IMR-90 (cell line): ENCODE results near the gene LRCH3. TPM values are rescaled to one million over a fixed set of nuclear protein-coding genes. Genes with fewer than 3 reads are reported as not detected.

Experiments used
- ATAC-seq: fragments of 200-7000 bp; cut with Tn5 transposase; 2 replicates; pipeline ENCODE4 v1.9.1; 2020; ENCODE audit warnings: low read depth, mild to moderate bottlenecking, moderate library complexity
- BruUV-seq: library from RNA; stranded (reverse); fragments of 400-500 nt; replicated peaks from 2 replicates; lab custom pipeline; 2021; lab: Mats Ljungman, UMichigan
- CTCF ChIA-PET: fragments of 300-600 bp; formaldehyde crosslinking; extraction: SDS; loops from one replicate; lab custom pipeline; 2021; ENCODE audit warnings: antibody characterized with exemption; lab: Yijun Ruan, JAX
- POLR2A ChIA-PET: fragments of 300-600 bp; sonication (Branson Sonifier 250); formaldehyde crosslinking; loops from one replicate; lab custom pipeline; 2022; ENCODE audit warnings: antibody characterized with exemption; ENCODE audit not compliant: unreplicated experiment; lab: Charles Lee
- DNase-seq: peaks from one replicate; pipeline ENCODE4 v3.0.0; 2013
- H2AFZ ChIP-seq: replicated peaks from 2 replicates; pipeline ENCODE3; 2013; ENCODE audit warnings: low read length, mild to moderate bottlenecking; ENCODE audit not compliant: poor library complexity
- H2AK5ac ChIP-seq: 2 replicates; pipeline ENCODE4 v1.6.1; 2013; ENCODE audit warnings: low read depth, low read length, inconsistent platforms
- H2AK9ac ChIP-seq: replicated peaks from 2 replicates; pipeline ENCODE3; 2013; ENCODE audit warnings: mild to moderate bottlenecking, low read depth, low read length, moderate library complexity; ENCODE audit not compliant: poor library complexity
- H2BK120ac ChIP-seq: 2 replicates; pipeline ENCODE4 v1.6.1; 2013; ENCODE audit warnings: low read depth, low read length, inconsistent platforms
- H2BK15ac ChIP-seq: 3 replicates; pipeline ENCODE4 v1.6.1; 2013; ENCODE audit warnings: low read depth, low read length, inconsistent platforms
- H2BK20ac ChIP-seq: 2 replicates; pipeline ENCODE4 v1.6.1; 2013; ENCODE audit warnings: low read depth, mild to moderate bottlenecking, inconsistent platforms, low read length, moderate library complexity
- H2BK5ac ChIP-seq: 2 replicates; pipeline ENCODE4 v1.6.1; 2013; ENCODE audit warnings: mild to moderate bottlenecking, low read depth, low read length, inconsistent platforms; ENCODE audit not compliant: poor library complexity, severe bottlenecking
- H3K14ac ChIP-seq: replicated peaks from 2 replicates; pipeline ENCODE4 v1.6.1; 2013; ENCODE audit warnings: low read depth, low read length, inconsistent platforms
- H3K18ac ChIP-seq: 2 replicates; pipeline ENCODE4 v1.6.1; 2013; ENCODE audit warnings: low read depth, low read length, control low read depth
- H3K23ac ChIP-seq: 2 replicates; pipeline ENCODE4 v1.6.1; 2013; ENCODE audit warnings: low read depth, low read length, inconsistent platforms
- H3K27ac ChIP-seq: 2 replicates; pipeline ENCODE4 v1.5.1; 2013; ENCODE audit warnings: mild to moderate bottlenecking, control low read depth, low read length; ENCODE audit not compliant: insufficient read depth
- H3K27me3 ChIP-seq: 2 replicates; pipeline ENCODE4 v1.6.1; 2013; ENCODE audit warnings: low read length; ENCODE audit not compliant: control insufficient read depth, insufficient read depth
- H3K36me3 ChIP-seq: 2 replicates; pipeline ENCODE4 v1.6.1; 2013; ENCODE audit warnings: low read length, mixed read lengths; ENCODE audit not compliant: control insufficient read depth, insufficient read depth
- H3K4ac ChIP-seq: 2 replicates; pipeline ENCODE4 v1.6.1; 2013; ENCODE audit warnings: low read depth, low read length, inconsistent platforms
- H3K4me1 ChIP-seq: 2 replicates; pipeline ENCODE4 v1.6.1; 2013; ENCODE audit warnings: low read length, mixed read lengths; ENCODE audit not compliant: control insufficient read depth, insufficient read depth
- H3K4me2 ChIP-seq: 2 replicates; pipeline ENCODE4 v1.6.1; 2013; ENCODE audit warnings: low read depth, mild to moderate bottlenecking, control low read depth, low read length, moderate library complexity
- H3K4me3 ChIP-seq: 2 replicates; pipeline ENCODE4 v1.5.1; 2013; ENCODE audit warnings: low read depth, mild to moderate bottlenecking, control low read depth, low read length, moderate library complexity; ENCODE audit not compliant: insufficient read depth
- H3K56ac ChIP-seq: 2 replicates; pipeline ENCODE4 v1.6.1; 2013; ENCODE audit warnings: low read length, inconsistent platforms; ENCODE audit not compliant: insufficient read depth; ENCODE audit errors: extremely low read depth
- H3K79me1 ChIP-seq, 2 experiments: 2 replicates each; pipeline ENCODE4 v1.6.1; 2013; ENCODE audit warnings: low read length in 2 of 2, inconsistent platforms in 1 of 2, low read depth in 1 of 2
- H3K9ac ChIP-seq: 2 replicates; pipeline ENCODE4 v1.6.1; 2013; ENCODE audit warnings: low read depth, low read length, control low read depth
- H3K9me1 ChIP-seq: 2 replicates; pipeline ENCODE4 v1.6.1; 2013; ENCODE audit warnings: low read length, inconsistent platforms; ENCODE audit not compliant: insufficient read depth
- H3K9me3 ChIP-seq: 2 replicates; pipeline ENCODE4 v1.6.1; 2013; ENCODE audit warnings: low read length; ENCODE audit not compliant: control insufficient read depth, insufficient read depth
- H4K20me1 ChIP-seq: 2 replicates; pipeline ENCODE4 v1.6.1; 2013; ENCODE audit warnings: low read length, inconsistent platforms; ENCODE audit not compliant: insufficient read depth
- H4K5ac ChIP-seq: 2 replicates; pipeline ENCODE4 v1.6.1; 2013; ENCODE audit warnings: mild to moderate bottlenecking, low read depth, low read length, control low read depth
- H4K8ac ChIP-seq, 2 experiments: 2 replicates each; pipeline ENCODE4 v1.6.1; 2013; ENCODE audit warnings: low read depth in 2 of 2, low read length in 2 of 2, control low read depth in 1 of 2, inconsistent platforms in 1 of 2
- H4K91ac ChIP-seq: 2 replicates; pipeline ENCODE4 v1.6.1; 2013; ENCODE audit warnings: low read depth, low read length, inconsistent platforms; ENCODE audit not compliant: insufficient read depth
- BHLHE40 ChIP-seq: fragments of 150-350 bp; IDR thresholded peaks from 2 replicates; pipeline ENCODE4 v1.6.1; 2016; ENCODE audit warnings: mild to moderate bottlenecking, low read depth, low read length
- CEBPB ChIP-seq: IDR thresholded peaks from 2 replicates; pipeline ENCODE4 v1.6.1; 2012; ENCODE audit warnings: low read depth, low read length, improper control_type of control experiment
- CHD1 ChIP-seq: IDR thresholded peaks from 2 replicates; pipeline ENCODE4 v1.6.1; 2012; ENCODE audit warnings: low read depth, low read length, improper control_type of control experiment
- FOS ChIP-seq: fragments of 150-350 bp; IDR thresholded peaks from 2 replicates; pipeline ENCODE4 v1.6.1; 2016; ENCODE audit warnings: low read depth, low read length
- MAFK ChIP-seq: IDR thresholded peaks from 2 replicates; pipeline ENCODE4 v1.6.1; 2012; ENCODE audit warnings: low read depth, low read length, improper control_type of control experiment
- MAZ ChIP-seq: IDR thresholded peaks from 2 replicates; pipeline ENCODE4 v1.6.1; 2012; ENCODE audit warnings: low read depth, mild to moderate bottlenecking, low read length, improper control_type of control experiment, moderate library complexity, borderline replicate concordance
- MXI1 ChIP-seq: IDR thresholded peaks from 2 replicates; pipeline ENCODE4 v1.6.1; 2012; ENCODE audit warnings: low read depth, mild to moderate bottlenecking, low read length, moderate library complexity, borderline replicate concordance
- NFE2L2 ChIP-seq: fragments of 150-350 bp; IDR thresholded peaks from 2 replicates; pipeline ENCODE4 v1.6.1; 2016; ENCODE audit warnings: low read depth, mild to moderate bottlenecking, low read length
- POLR2A ChIP-seq: IDR thresholded peaks from 2 replicates; pipeline ENCODE4 v1.6.1; 2012; ENCODE audit warnings: mild to moderate bottlenecking, low read depth, low read length
- RAD21 ChIP-seq: IDR thresholded peaks from 2 replicates; pipeline ENCODE4 v1.6.1; 2012; ENCODE audit warnings: low read length, improper control_type of control experiment
- RCOR1 ChIP-seq: IDR thresholded peaks from 2 replicates; pipeline ENCODE4 v1.6.1; 2012; ENCODE audit warnings: mild to moderate bottlenecking, low read length, improper control_type of control experiment; ENCODE audit not compliant: insufficient replicate concordance
- RFX5 ChIP-seq: IDR thresholded peaks from 2 replicates; pipeline ENCODE4 v1.8.0; 2012; ENCODE audit warnings: low read depth, mild to moderate bottlenecking, low read length, moderate library complexity
- SMC3 ChIP-seq: fragments of 150-350 bp; IDR thresholded peaks from 2 replicates; pipeline ENCODE4 v1.6.1; 2016; ENCODE audit warnings: low read depth, mild to moderate bottlenecking, antibody characterized with exemption, low read length, moderate library complexity
- WGBS, 2 experiments: methylation state at CpG; one replicate each; pipeline versions ENCODE4 v1.1.5 to v1.1.7; 2013; ENCODE audit warnings: missing lambda C conversion rate in 2 of 2; ENCODE audit not compliant: insufficient read length in 1 of 2; ENCODE audit errors: extremely low coverage in 2 of 2; 5-methylcytosine and 5-hydroxymethylcytosine counted together
- dilution Hi-C: fragments of 300-500 bp; cut with HindIII; formaldehyde crosslinking; loops from one replicate; pipeline ENCODE4 v1.14.3; 2018; ENCODE audit warnings: low sequenced_read_pairs; ENCODE audit not compliant: unreplicated experiment
- in situ Hi-C: fragments of 300-500 bp; cut with MboI; formaldehyde crosslinking; loops from 3 replicates; pipeline ENCODE4 v1.14.3; 2019; ENCODE audit warnings: low sequenced_read_pairs, inconsistent platforms, mixed read lengths
- intact Hi-C: fragments of 100-400 bp; cut with micrococcal nuclease; formaldehyde crosslinking; loops from 2 replicates; pipeline ENCODE4 v1.10.0; 2022
- polyA plus RNA-seq, 3 experiments: library from polyadenylated mRNA; depleted of rRNA; stranded (reverse); fragments of >200 nt; gene quantifications; 2 replicates each; pipeline ENCODE4 v1.2.3, GENCODE V29; 2012; ENCODE audit warnings: low replicate concordance in 1 of 3
- total RNA-seq: library from RNA; depleted of rRNA; stranded (reverse); fragments of >200 nt; gene quantifications from 2 replicates; pipeline ENCODE4 v1.2.3, GENCODE V29; 2012
- TF ChIP-seq, protein P1 (sequence below): fragments of 150-350 bp; IDR thresholded peaks from 2 replicates; pipeline ENCODE4 v1.6.1; 2016; ENCODE audit warnings: low read depth, mild to moderate bottlenecking, low read length, moderate library complexity, borderline replicate concordance
- TF ChIP-seq, protein P2 (sequence below): conservative IDR thresholded peaks from 2 replicates; pipeline ENCODE4 v1.5.1; 2012; ENCODE audit warnings: mild to moderate bottlenecking, low read depth, low read length, improper control_type of control experiment
- TF ChIP-seq, protein P3 (sequence below): fragments of 150-350 bp; IDR thresholded peaks from 2 replicates; pipeline ENCODE4 v1.6.1; 2017; ENCODE audit warnings: mild to moderate bottlenecking, antibody characterized with exemption, low read length, low read depth

Gene LRCH3
- total and polyA plus RNA-seq, 2 of the 4 experiments (the other 2 are of a cell fraction) = 28.5 to 40.5 TPM

DNA sequence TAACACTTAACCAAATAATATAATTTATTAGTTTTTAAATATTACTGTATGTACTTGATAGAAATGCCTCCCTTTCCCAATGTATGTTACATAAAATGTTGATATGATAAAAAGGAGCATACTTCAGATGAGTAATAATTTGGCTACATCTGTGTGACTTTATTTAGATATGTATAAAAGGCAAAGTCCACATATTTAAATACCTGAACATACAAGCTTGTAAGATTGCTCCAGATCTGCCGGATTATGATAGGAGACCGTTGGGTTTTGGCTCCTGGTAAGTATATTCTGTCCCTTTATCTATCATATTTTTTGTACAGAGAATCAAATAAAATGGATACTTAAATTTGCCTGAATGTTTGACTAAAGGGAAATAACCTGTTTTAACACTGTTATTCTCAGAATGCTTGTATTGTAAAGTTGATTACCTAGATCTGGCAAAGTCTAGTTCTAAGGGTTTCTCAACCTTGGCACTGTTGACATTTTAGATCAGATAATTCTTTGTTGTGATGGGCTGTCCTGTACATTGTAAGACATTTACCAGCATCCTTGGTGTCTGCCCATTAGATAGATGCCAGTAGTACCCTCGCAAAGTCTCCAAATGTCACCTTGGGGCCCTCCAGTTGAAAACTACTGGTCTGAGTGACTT, 38.5 kb downstream of the LRCH3 start:
- H2BK15ac ChIP-seq = no peak overlapping the region
- H2BK120ac ChIP-seq = no peak overlapping the region
- intact Hi-C loops = no loop called here
- TF ChIP-seq NFE2L2 (no peak), CHD1 (no peak), MXI1 (no peak), POLR2A (no peak), MAFK (no peak), FOS (no peak), RAD21 (no peak), CEBPB (no peak), SMC3 (no peak), BHLHE40 (no peak), MAZ (no peak), RCOR1 (no peak), RFX5 (no peak)
- TF ChIP-seq, protein P1, sequence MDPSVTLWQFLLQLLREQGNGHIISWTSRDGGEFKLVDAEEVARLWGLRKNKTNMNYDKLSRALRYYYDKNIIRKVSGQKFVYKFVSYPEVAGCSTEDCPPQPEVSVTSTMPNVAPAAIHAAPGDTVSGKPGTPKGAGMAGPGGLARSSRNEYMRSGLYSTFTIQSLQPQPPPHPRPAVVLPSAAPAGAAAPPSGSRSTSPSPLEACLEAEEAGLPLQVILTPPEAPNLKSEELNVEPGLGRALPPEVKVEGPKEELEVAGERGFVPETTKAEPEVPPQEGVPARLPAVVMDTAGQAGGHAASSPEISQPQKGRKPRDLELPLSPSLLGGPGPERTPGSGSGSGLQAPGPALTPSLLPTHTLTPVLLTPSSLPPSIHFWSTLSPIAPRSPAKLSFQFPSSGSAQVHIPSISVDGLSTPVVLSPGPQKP = no peak
- TF ChIP-seq, protein P2, sequence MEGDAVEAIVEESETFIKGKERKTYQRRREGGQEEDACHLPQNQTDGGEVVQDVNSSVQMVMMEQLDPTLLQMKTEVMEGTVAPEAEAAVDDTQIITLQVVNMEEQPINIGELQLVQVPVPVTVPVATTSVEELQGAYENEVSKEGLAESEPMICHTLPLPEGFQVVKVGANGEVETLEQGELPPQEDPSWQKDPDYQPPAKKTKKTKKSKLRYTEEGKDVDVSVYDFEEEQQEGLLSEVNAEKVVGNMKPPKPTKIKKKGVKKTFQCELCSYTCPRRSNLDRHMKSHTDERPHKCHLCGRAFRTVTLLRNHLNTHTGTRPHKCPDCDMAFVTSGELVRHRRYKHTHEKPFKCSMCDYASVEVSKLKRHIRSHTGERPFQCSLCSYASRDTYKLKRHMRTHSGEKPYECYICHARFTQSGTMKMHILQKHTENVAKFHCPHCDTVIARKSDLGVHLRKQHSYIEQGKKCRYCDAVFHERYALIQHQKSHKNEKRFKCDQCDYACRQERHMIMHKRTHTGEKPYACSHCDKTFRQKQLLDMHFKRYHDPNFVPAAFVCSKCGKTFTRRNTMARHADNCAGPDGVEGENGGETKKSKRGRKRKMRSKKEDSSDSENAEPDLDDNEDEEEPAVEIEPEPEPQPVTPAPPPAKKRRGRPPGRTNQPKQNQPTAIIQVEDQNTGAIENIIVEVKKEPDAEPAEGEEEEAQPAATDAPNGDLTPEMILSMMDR = no peak
- TF ChIP-seq, protein P3, sequence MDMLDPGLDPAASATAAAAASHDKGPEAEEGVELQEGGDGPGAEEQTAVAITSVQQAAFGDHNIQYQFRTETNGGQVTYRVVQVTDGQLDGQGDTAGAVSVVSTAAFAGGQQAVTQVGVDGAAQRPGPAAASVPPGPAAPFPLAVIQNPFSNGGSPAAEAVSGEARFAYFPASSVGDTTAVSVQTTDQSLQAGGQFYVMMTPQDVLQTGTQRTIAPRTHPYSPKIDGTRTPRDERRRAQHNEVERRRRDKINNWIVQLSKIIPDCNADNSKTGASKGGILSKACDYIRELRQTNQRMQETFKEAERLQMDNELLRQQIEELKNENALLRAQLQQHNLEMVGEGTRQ = no peak
- H4K5ac ChIP-seq = no peak overlapping the region
- H2BK5ac ChIP-seq = no peak overlapping the region
- dilution Hi-C loops = no loop called here
- DNase-seq = no peak
- no peak overlapping the region for H4K91ac ChIP-seq
- POLR2A ChIA-PET = no interaction called here
- H3K4me2 ChIP-seq = no peak overlapping the region
- H3K9me3 ChIP-seq = no peaks in the 10 kb centered on the region
- no peak overlapping the region for H3K9ac ChIP-seq
- CTCF ChIA-PET = no interaction called here
- H3K79me1 ChIP-seq = peaks cover 18 to 31% of the 10 kb centered on the region in 2 experiments
- peaks cover 24% of the 10 kb centered on the region for H3K36me3 ChIP-seq
- H2BK20ac ChIP-seq = no peak overlapping the region
- WGBS, 2 experiments = 100% methylated on average over 1 of the region's 3 CpGs; no CpG with 5 or more reads in 1 of the 2 experiments
- H3K27ac ChIP-seq = no peak overlapping the region
- no peak overlapping the region for H2AFZ ChIP-seq
- H3K18ac ChIP-seq = no peak overlapping the region
- in situ Hi-C loops = no loop called here
- H3K4me3 ChIP-seq = no peak overlapping the region
- no peak overlapping the region for H4K8ac ChIP-seq
- H3K4ac ChIP-seq = no peak overlapping the region
- no peak overlapping the region for H3K23ac ChIP-seq
- no peak for ATAC-seq
- no peaks in the 10 kb centered on the region for H3K4me1 ChIP-seq
- H3K14ac ChIP-seq = no peak overlapping the region
- no peaks in the 10 kb centered on the region for H3K27me3 ChIP-seq
- H2AK9ac ChIP-seq = no peak overlapping the region
- H3K56ac ChIP-seq = no peak overlapping the region
- H3K9me1 ChIP-seq = no peaks in the 10 kb centered on the region; the same call in 1 of the 2 replicates
- H4K20me1 ChIP-seq = no peaks in the 10 kb centered on the region
- no peak overlapping the region for H2AK5ac ChIP-seq
- BruUV-seq = no TSS peak
